ENCODE results near the gene RYR1.

Gene RYR1

GRCh38 chr19:38562096-38562495 lies 128.6 kb downstream of the RYR1 start:
- no peaks in the 10 kb centered on the region for H4K20me1 ChIP-seq (ENCODE audit: insufficient read depth, low read length)
- H3K79me2 ChIP-seq (ENCODE audit: low read length) = no peaks in the 10 kb centered on the region
- no peak overlapping the region for H3K4me3 ChIP-seq (ENCODE audit: low read length)
- no peak overlapping the region for H3K9ac ChIP-seq (ENCODE audit: low read length)
- H3K9me2 ChIP-seq (replicated peaks; ENCODE audit: insufficient read depth, low read length) = no peaks in the 10 kb centered on the region
- no peak overlapping the region for H2AFZ ChIP-seq (ENCODE audit: low read length)
- 0 out of 2 replicates have a peak, but pooled peaks cover 5% of the 10 kb centered on the region for H3F3A ChIP-seq (ENCODE audit: insufficient read depth, low read length)
- DNase-seq = no peak
- H3K36me3 ChIP-seq (replicated peaks; ENCODE audit: insufficient read depth, low read length) = no peaks in the 10 kb centered on the region
- no peak overlapping the region for H3K27ac ChIP-seq (ENCODE audit: low read length)
- no peak for TF ChIP-seq EZH2 (optimal IDR thresholded peaks at IDR 0.05; ENCODE audit: low read depth, low read length)
- TF ChIP-seq EZH2phosphoT487 (IDR thresholded peaks at IDR 0.05; ENCODE audit: low read length) = no peak
- TF ChIP-seq, protein P1, sequence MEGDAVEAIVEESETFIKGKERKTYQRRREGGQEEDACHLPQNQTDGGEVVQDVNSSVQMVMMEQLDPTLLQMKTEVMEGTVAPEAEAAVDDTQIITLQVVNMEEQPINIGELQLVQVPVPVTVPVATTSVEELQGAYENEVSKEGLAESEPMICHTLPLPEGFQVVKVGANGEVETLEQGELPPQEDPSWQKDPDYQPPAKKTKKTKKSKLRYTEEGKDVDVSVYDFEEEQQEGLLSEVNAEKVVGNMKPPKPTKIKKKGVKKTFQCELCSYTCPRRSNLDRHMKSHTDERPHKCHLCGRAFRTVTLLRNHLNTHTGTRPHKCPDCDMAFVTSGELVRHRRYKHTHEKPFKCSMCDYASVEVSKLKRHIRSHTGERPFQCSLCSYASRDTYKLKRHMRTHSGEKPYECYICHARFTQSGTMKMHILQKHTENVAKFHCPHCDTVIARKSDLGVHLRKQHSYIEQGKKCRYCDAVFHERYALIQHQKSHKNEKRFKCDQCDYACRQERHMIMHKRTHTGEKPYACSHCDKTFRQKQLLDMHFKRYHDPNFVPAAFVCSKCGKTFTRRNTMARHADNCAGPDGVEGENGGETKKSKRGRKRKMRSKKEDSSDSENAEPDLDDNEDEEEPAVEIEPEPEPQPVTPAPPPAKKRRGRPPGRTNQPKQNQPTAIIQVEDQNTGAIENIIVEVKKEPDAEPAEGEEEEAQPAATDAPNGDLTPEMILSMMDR (IDR thresholded peaks at IDR 0.05; ENCODE audit: low read length) = no peak
- H3K4me1 ChIP-seq (ENCODE audit: low read length) = 0 out of 2 replicates have a peak, but pooled peaks cover 8% of the 10 kb centered on the region
- peaks cover 16% of the 10 kb centered on the region for H3K27me3 ChIP-seq (replicated peaks; ENCODE audit: insufficient read depth, low read length)
- no peaks in the 10 kb centered on the region for H3K9me3 ChIP-seq (replicated peaks; ENCODE audit: insufficient read depth, low read length)
- H3K4me2 ChIP-seq (ENCODE audit: low read depth, low read length) = no peak overlapping the region

GRCh38 chr19:38563475-38563874 lies 130.0 kb downstream of the RYR1 start:
- Histone ChIP-seq H3K27ac (ENCODE audit: low read length) (no peak overlapping the region), H3K9me3 (replicated peaks; ENCODE audit: insufficient read depth, low read length) (no peaks in the 10 kb centered on the region), H3K27me3 (replicated peaks; ENCODE audit: insufficient read depth, low read length) (peaks cover 28% of the 10 kb centered on the region), H3K9ac (ENCODE audit: low read length) (no peak overlapping the region), H3K79me2 (ENCODE audit: low read length) (no peaks in the 10 kb centered on the region), H3K4me1 (ENCODE audit: low read length) (0 out of 2 replicates have a peak, but pooled peaks cover 8% of the 10 kb centered on the region), H3F3A (ENCODE audit: insufficient read depth, low read length) (0 out of 2 replicates have a peak, but pooled peaks cover 5% of the 10 kb centered on the region), H3K9me2 (replicated peaks; ENCODE audit: insufficient read depth, low read length) (no peaks in the 10 kb centered on the region), H2AFZ (ENCODE audit: low read length) (no peak overlapping the region), H3K4me2 (ENCODE audit: low read depth, low read length) (no peak overlapping the region), H3K4me3 (ENCODE audit: low read length) (no peak overlapping the region), H4K20me1 (ENCODE audit: insufficient read depth, low read length) (no peaks in the 10 kb centered on the region), H3K36me3 (replicated peaks; ENCODE audit: insufficient read depth, low read length) (no peaks in the 10 kb centered on the region)
- no peak for DNase-seq
- TF ChIP-seq, protein P1 (IDR thresholded peaks at IDR 0.05; ENCODE audit: low read length) = no peak
- TF ChIP-seq EZH2phosphoT487 (IDR thresholded peaks at IDR 0.05; ENCODE audit: low read length) (no peak), EZH2 (optimal IDR thresholded peaks at IDR 0.05; ENCODE audit: low read depth, low read length) (no peak)

- H3K4me2 ChIP-seq (ENCODE audit: low read depth, low read length) = no peak overlapping the region
- H3K79me2 ChIP-seq (ENCODE audit: low read length) = no peaks in the 10 kb centered on the region
- TF ChIP-seq EZH2phosphoT487 (IDR thresholded peaks at IDR 0.05; ENCODE audit: low read length) = no peak
- TF ChIP-seq EZH2 (optimal IDR thresholded peaks at IDR 0.05; ENCODE audit: low read depth, low read length) = no peak
- TF ChIP-seq, protein P1 (IDR thresholded peaks at IDR 0.05; ENCODE audit: low read length) = no peak
- DNase-seq = no peak
- H3K27me3 ChIP-seq (replicated peaks; ENCODE audit: insufficient read depth, low read length) = peaks cover 28% of the 10 kb centered on the region
- H3K27ac ChIP-seq (ENCODE audit: low read length) = no peak overlapping the region
- no peak overlapping the region for H2AFZ ChIP-seq (ENCODE audit: low read length)
- no peak overlapping the region for H3K9ac ChIP-seq (ENCODE audit: low read length)
- no peaks in the 10 kb centered on the region for H3K9me3 ChIP-seq (replicated peaks; ENCODE audit: insufficient read depth, low read length)
- H3F3A ChIP-seq (ENCODE audit: insufficient read depth, low read length) = no peaks in the 10 kb centered on the region
- no peaks in the 10 kb centered on the region for H3K36me3 ChIP-seq (replicated peaks; ENCODE audit: insufficient read depth, low read length)
- H3K4me3 ChIP-seq (ENCODE audit: low read length) = no peak overlapping the region
- 0 out of 2 replicates have a peak, but pooled peaks cover under 1% of the 10 kb centered on the region for H3K4me1 ChIP-seq (ENCODE audit: low read length)
- no peaks in the 10 kb centered on the region for H4K20me1 ChIP-seq (ENCODE audit: insufficient read depth, low read length)
- H3K9me2 ChIP-seq (replicated peaks; ENCODE audit: insufficient read depth, low read length) = no peaks in the 10 kb centered on the region
Measured at GRCh38 chr19:38564981-38565690, 131.6 kb downstream of the RYR1 start.

Data from MM.1S (cell line).